ENCODE data around the gene CLCN3. TPM values are rescaled to one million over a fixed set of nuclear protein-coding genes. Genes with fewer than 3 reads are reported as not detected.
A peak's percentile ranks its signal among the peaks of the same experiment; 100 is the strongest.
"Not testable (repeated sequence)": the region's sequence is repeated elsewhere in the genome, so short reads cannot be mapped to it uniquely, and the experiment has no call there.

The CLCN3 gene
- total RNA-seq, 1 experiment from 2014 or later: 17.5 TPM

- no peak for DNase-seq (ENCODE audit: low spot score)
Measured at GRCh38 chr4:169655401-169655800, 35.0 kb downstream of the CLCN3 start.

- DNase-seq (ENCODE audit: low spot score): peak; percentile 43
Measured at GRCh38 chr4:169657470-169658107, 37.2 kb downstream of the CLCN3 start.

- DNase-seq (ENCODE audit: low spot score): peak; percentile 42
Measured at GRCh38 chr4:169658196-169658595, 37.8 kb downstream of the CLCN3 start.

- peak; percentile 47 for DNase-seq (ENCODE audit: low spot score)
Measured at GRCh38 chr4:169658975-169659715, 38.8 kb downstream of the CLCN3 start.

- DNase-seq (ENCODE audit: low spot score): peak; percentile 92
Measured at GRCh38 chr4:169659716-169660670, 39.6 kb downstream of the CLCN3 start.

GRCh38 chr4:169660929-169661328, 40.6 kb downstream of the CLCN3 start:
- peak; percentile 33 for DNase-seq (ENCODE audit: low spot score)

GRCh38 chr4:169661761-169662160, 41.4 kb downstream of the CLCN3 start:
- peak; percentile 55 for DNase-seq (ENCODE audit: low spot score)

GRCh38 chr4:169662206-169662605, 41.8 kb downstream of the CLCN3 start:
- no peak for DNase-seq (ENCODE audit: low spot score)

- no peak for DNase-seq (ENCODE audit: low spot score)
Measured at GRCh38 chr4:169663402-169663801, 43.0 kb downstream of the CLCN3 start.

- DNase-seq (ENCODE audit: low spot score): peak; percentile 71
Measured at GRCh38 chr4:169663831-169664230, 43.5 kb downstream of the CLCN3 start.

GRCh38 chr4:169664615-169665014, 44.2 kb downstream of the CLCN3 start:
- peak; percentile 11 for DNase-seq (ENCODE audit: low spot score)

GRCh38 chr4:169665046-169665737, 44.8 kb downstream of the CLCN3 start:
- DNase-seq (ENCODE audit: low spot score): no peak

- DNase-seq (ENCODE audit: low spot score): no peak
Measured at GRCh38 chr4:169668069-169668721, 47.8 kb downstream of the CLCN3 start.

- no peak for DNase-seq (ENCODE audit: low spot score)
Measured at GRCh38 chr4:169675825-169676224, 55.4 kb downstream of the CLCN3 start.

GRCh38 chr4:169677150-169677748, 56.9 kb downstream of the CLCN3 start:
- no peak for DNase-seq (ENCODE audit: low spot score)

- DNase-seq (ENCODE audit: low spot score): not testable (repeated sequence)
Measured at GRCh38 chr4:169678486-169678885, 58.1 kb downstream of the CLCN3 start.

- DNase-seq (ENCODE audit: low spot score): not testable (repeated sequence)
Measured at GRCh38 chr4:169678951-169679591, 58.7 kb downstream of the CLCN3 start.

- DNase-seq (ENCODE audit: low spot score): no peak
Measured at GRCh38 chr4:169682372-169683047, 62.1 kb downstream of the CLCN3 start.

- no peak for DNase-seq (ENCODE audit: low spot score)
Measured at GRCh38 chr4:169689681-169690080, 69.3 kb downstream of the CLCN3 start.

All from HT-29 (cell line).